Epithelial cell of prostate (primary cell): ENCODE data around the gene ZRANB3.
"Not testable (repeated sequence)": the region's sequence is repeated elsewhere in the genome, so short reads cannot be mapped to it uniquely, and the experiment has no call there.

Source experiments
- DNase-seq: peaks from one replicate; pipeline ENCODE4 v3.0.0-alpha.2; 2011; ENCODE audit warnings: low read depth, low spot score
- H3K27ac ChIP-seq: fragments of 450-650 bp; 2 replicates; pipeline ENCODE4 v1.5.1; 2017; ENCODE audit warnings: mild to moderate bottlenecking

The ZRANB3 gene

GRCh38 chr2:135494917-135495316 lies 36.1 kb downstream of the ZRANB3 start:
- H3K27ac ChIP-seq: no peak overlapping the region
- no peak for DNase-seq

GRCh38 chr2:135494503-135494902 lies 36.5 kb downstream of the ZRANB3 start:
- H3K27ac ChIP-seq: no peak overlapping the region
- DNase-seq: no peak

GRCh38 chr2:135490376-135490775 lies 40.6 kb downstream of the ZRANB3 start:
- H3K27ac ChIP-seq: no peak overlapping the region
- no peak for DNase-seq

GRCh38 chr2:135485441-135485840 lies 45.6 kb downstream of the ZRANB3 start:
- no peak overlapping the region for H3K27ac ChIP-seq
- no peak for DNase-seq

GRCh38 chr2:135475128-135475527 lies 55.9 kb downstream of the ZRANB3 start:
- DNase-seq: no peak
- H3K27ac ChIP-seq: no peak overlapping the region

GRCh38 chr2:135473567-135473966 lies 57.5 kb downstream of the ZRANB3 start:
- no peak for DNase-seq
- no peak overlapping the region for H3K27ac ChIP-seq

GRCh38 chr2:135471106-135471505 lies 59.9 kb downstream of the ZRANB3 start:
- no peak for DNase-seq
- no peak overlapping the region for H3K27ac ChIP-seq

GRCh38 chr2:135457279-135457678 lies 73.7 kb downstream of the ZRANB3 start:
- no peak overlapping the region for H3K27ac ChIP-seq
- no peak for DNase-seq

GRCh38 chr2:135456835-135457234 lies 74.2 kb downstream of the ZRANB3 start:
- DNase-seq: no peak
- no peak overlapping the region for H3K27ac ChIP-seq

GRCh38 chr2:135456431-135456830 lies 74.6 kb downstream of the ZRANB3 start:
- DNase-seq: no peak
- H3K27ac ChIP-seq: no peak overlapping the region

- no peak overlapping the region for H3K27ac ChIP-seq
- no peak for DNase-seq
These were observed 76.4 kb downstream of the ZRANB3 start for GRCh38 chr2:135454608-135455007.

- DNase-seq, H3K27ac ChIP-seq: not testable (repeated sequence)
These were observed 78.0 kb downstream of the ZRANB3 start for GRCh38 chr2:135453027-135453426.

- no peak overlapping the region for H3K27ac ChIP-seq
- DNase-seq: no peak
These were observed 79.1 kb downstream of the ZRANB3 start for GRCh38 chr2:135451966-135452365.

- DNase-seq, H3K27ac ChIP-seq: not testable (repeated sequence)
These were observed 88.0 kb downstream of the ZRANB3 start for GRCh38 chr2:135443013-135443412.

GRCh38 chr2:135435155-135435554 lies 95.9 kb downstream of the ZRANB3 start:
- not testable (repeated sequence) for H3K27ac ChIP-seq, DNase-seq

- DNase-seq: no peak
- no peak overlapping the region for H3K27ac ChIP-seq
These were observed 106.2 kb downstream of the ZRANB3 start for GRCh38 chr2:135424849-135425248.

GRCh38 chr2:135422898-135423297 lies 108.1 kb downstream of the ZRANB3 start:
- DNase-seq: no peak
- no peak overlapping the region for H3K27ac ChIP-seq

- no peak overlapping the region for H3K27ac ChIP-seq
- DNase-seq: no peak
These were observed 119.4 kb downstream of the ZRANB3 start for GRCh38 chr2:135411646-135412045.

GRCh38 chr2:135409436-135409835 lies 121.6 kb downstream of the ZRANB3 start:
- H3K27ac ChIP-seq: no peak overlapping the region
- DNase-seq: no peak

GRCh38 chr2:135396259-135396658 lies 134.8 kb downstream of the ZRANB3 start:
- DNase-seq, H3K27ac ChIP-seq: not testable (repeated sequence)

GRCh38 chr2:135386993-135387392 lies 144.0 kb downstream of the ZRANB3 start:
- DNase-seq: no peak
- H3K27ac ChIP-seq: no peak overlapping the region

GRCh38 chr2:135378591-135378990 lies 152.4 kb downstream of the ZRANB3 start:
- no peak overlapping the region for H3K27ac ChIP-seq

GRCh38 chr2:135373702-135374101 lies 157.3 kb downstream of the ZRANB3 start:
- H3K27ac ChIP-seq: no peak overlapping the region
- no peak for DNase-seq

More at GRCh38 chr2:135378591-135378990, 152.4 kb downstream of the ZRANB3 start:
- DNase-seq: no peak
